Measurements from ENCODE around the gene KCNK17.
A peak's percentile ranks its signal among the peaks of the same experiment; 100 is the strongest.

Gene KCNK17

GRCh38 chr6:39335780-39336545 is 21.7 kb upstream of the KCNK17 start:
- DNase-seq (ENCODE audit: low read depth) = no peak

- DNase-seq (ENCODE audit: low read depth) = no peak
Measured at GRCh38 chr6:39333644-39334438, 19.6 kb upstream of the KCNK17 start.

DNA sequence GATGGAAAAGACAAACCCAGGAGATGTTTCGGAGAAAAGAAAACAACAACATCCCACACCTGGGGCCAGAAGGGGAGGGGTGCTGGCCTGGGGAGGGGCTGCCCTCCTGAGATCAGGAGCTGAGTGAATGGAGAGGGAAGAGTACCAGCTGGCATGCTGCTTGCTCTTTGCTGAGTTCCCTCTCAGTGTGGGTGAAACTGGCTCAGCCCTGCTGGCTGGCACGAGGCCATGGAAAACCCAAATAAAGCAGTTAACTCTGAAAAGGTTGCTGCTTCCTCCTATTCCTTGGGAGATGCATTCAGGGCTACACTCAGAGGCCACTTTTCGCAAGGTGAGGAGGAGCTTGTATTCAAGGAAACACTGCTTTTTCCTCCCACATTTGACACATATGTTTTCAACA is 16.3 kb upstream of the KCNK17 start:
- DNase-seq (ENCODE audit: low read depth) = no peak

GRCh38 chr6:39330057-39330456 is 15.8 kb upstream of the KCNK17 start:
- no peak for DNase-seq (ENCODE audit: low read depth)

- no peak for DNase-seq (ENCODE audit: low read depth)
Measured at GRCh38 chr6:39328066-39328465, 13.8 kb upstream of the KCNK17 start.

DNA sequence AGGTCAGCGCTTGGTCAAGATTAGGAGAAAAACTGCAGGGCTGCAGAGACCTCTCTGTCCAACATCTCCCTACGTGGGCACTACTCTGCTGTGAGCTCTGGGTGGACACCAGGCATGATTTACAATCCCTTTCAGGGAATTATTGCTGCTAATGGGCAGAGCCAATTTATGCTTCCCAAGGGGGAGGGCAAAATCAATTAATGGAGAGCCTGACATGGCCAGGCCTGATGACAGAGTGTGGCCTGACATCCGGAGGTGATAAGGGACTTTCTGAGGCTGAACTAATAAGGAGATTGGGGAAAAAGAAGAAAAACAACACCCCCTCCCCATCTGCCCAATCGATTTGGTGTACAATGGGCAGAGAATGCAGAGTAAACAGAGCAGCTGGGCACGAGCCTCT is 13.3 kb upstream of the KCNK17 start:
- no peak for DNase-seq (ENCODE audit: low read depth)

DNA sequence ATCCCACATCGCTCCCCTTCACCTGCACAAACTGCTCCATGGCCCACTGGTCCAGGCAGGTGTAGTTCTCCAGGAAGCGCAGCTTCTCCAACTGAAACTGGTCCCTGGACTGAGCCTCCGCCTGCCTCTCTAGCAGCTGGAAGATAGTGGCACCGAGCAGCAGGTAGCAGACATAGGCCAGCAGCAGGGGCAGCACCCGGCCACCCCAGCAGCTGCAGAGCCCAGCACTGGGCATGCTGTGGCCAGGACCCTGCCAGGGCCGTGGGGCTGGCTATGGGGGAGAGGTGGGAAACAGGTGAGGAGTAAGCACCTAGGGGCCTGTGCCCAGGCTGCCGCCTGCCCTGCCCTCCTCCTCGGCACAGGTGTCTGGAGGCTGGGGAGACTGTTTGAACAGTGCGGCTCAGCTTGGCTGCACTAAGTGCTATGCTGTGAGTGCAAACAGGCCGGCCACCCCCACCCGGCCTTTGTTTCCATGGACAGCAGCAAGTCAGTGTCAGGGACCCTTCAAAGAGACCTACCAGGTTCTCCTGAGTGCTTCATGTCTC is 8.2 kb upstream of the KCNK17 start, which contains the start of gene KCNK16:
Gene KCNK16 (minus strand): TSS at position 397 of the 545 bp plus-strand sequence. CDS start 162 bp downstream, at position 235.
- no peak for DNase-seq (ENCODE audit: low read depth)

GRCh38 chr6:39321761-39322160 is 7.5 kb upstream of the KCNK17 start:
- no peak for DNase-seq (ENCODE audit: low read depth)

- no peak for DNase-seq (ENCODE audit: low read depth)
Measured at GRCh38 chr6:39320363-39320984, 6.3 kb upstream of the KCNK17 start.

DNA sequence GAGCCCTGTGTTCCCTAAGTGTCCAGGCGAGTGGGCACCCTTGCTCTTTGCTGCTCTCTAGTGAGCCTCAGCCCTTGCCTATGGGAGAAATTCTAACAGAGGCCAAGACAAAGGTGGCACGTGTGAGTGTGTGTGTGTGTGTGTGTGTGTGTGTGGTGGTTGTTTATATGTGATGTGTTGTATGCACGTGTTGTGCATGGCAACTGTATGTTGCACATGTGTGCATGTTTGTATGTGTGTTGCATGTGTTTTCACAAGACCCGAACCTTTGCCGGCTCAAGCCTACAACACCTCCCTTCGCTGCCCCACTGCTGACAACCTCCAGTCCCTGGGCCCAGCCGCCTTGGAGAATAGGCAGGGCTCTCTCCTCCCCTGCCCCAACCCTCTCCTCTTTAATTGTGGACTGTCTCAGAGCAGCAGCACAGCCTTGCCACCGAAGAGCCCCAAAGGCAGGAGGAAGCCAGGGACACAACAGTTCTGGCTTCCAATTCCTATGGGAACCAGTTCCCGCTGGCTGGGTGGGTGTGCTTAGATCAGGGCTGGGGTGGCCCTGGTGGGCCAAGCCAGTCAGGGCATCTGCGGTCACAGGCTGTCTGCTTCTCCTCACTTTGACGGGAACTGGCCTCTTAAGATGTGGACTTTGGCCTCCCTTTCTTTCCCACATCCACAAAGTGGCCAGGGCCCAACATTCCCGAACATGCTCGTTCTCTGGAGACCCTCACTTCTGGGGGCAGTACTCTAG is 5.6 kb upstream of the KCNK17 start:
- no peak for DNase-seq (ENCODE audit: low read depth)

GRCh38 chr6:39317256-39317655 is 3.0 kb upstream of the KCNK17 start:
- no peak for DNase-seq (ENCODE audit: low read depth)

DNA sequence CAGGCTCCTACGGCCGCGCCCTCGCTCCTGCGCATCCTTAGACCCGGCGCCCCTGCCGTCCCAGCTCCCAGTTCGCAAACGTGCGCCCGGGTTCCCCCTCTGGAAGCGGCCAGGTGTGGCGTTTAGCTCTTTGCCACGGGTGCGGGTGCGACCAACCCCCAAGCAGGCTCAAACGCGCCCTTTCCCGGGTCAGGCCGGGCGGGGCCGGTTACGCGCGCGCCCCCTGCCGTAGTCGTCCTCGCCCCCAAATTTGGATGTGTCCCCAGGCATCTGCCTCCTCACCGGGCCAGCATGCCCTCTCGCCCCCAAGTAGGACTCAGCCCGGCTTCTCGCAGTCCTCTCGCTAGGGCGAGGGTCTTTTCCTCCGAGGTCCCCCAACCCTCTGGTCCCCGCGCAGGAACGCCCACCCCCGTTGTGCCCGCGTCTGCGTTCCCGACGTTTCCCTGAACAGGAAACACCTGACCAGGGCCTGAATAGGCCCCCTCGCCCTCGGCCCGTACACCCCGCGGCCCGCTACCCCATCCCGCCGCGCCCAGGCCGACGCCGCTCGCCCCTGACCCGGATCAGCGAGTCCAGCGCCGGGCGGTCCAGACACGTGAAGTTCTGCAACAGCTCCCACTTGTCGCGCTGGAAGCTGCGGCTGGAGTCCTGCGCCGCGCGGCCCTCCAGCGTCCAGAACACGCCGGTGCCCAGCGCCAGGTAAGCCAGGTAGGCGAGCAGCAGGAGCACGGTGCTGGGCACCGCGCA is 520 bp downstream of the KCNK17 start:
- no peak for DNase-seq (ENCODE audit: low read depth)

- no peak for DNase-seq (ENCODE audit: low read depth)
Measured at GRCh38 chr6:39312912-39313525, 1.2 kb downstream of the KCNK17 start.

DNA sequence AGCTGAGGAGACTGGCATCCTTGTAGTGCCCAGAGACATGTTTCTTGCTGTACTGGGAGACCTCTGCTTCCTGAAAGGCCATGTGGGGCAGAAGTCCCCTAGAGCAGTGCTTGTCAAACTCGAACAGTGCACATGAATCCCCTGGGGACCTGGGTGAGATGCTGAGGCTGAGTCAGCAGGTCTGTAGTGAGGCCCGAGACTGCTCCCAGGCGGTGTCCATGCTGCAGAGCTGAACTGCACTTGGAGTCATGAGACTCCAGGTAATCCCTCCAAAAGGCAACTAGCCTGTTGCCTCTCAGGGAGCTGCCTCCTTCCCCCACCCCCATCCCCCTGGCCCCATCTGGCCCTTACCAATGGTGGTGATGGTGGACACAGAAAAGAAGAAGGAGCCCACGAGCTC is 3.7 kb downstream of the KCNK17 start:
- no peak for DNase-seq (ENCODE audit: low read depth)

DNA sequence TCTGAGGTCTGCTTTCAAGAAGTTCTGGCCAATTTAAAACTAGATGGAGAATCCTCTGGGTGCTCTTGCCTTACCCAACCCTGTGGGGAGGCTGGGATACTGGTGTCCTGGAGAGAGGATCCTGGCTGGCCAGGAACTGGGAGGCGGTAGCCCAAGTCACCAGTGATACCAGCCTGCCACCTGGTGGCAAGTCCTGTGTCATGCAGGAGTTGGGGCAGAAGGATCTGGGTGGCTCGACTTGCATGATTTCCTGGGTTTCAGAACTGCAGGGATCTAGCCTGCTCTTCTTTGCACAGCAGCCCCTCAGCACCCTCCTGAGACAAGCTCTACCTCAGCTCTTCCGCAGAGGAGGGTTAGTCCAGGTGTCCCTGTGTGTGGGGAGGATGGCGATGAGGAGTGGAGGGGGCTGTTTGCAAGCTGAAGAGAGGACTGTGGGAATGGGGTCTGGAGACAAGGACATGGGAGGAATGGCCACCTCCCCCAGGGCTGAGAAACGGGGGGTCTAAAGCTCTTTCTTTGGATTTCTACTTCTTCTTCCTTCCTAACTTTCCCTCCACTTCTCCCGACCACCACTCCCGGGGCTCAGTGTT is 4.2 kb downstream of the KCNK17 start:
- peak; percentile 59 for DNase-seq (ENCODE audit: low read depth)

GRCh38 chr6:39307462-39307861 is 6.8 kb downstream of the KCNK17 start:
- DNase-seq (ENCODE audit: low read depth) = no peak

GRCh38 chr6:39304951-39305350 is 9.3 kb downstream of the KCNK17 start:
- DNase-seq (ENCODE audit: low read depth) = no peak

GRCh38 chr6:39303425-39304153 is 10.6 kb downstream of the KCNK17 start:
- no peak for DNase-seq (ENCODE audit: low read depth)

DNA sequence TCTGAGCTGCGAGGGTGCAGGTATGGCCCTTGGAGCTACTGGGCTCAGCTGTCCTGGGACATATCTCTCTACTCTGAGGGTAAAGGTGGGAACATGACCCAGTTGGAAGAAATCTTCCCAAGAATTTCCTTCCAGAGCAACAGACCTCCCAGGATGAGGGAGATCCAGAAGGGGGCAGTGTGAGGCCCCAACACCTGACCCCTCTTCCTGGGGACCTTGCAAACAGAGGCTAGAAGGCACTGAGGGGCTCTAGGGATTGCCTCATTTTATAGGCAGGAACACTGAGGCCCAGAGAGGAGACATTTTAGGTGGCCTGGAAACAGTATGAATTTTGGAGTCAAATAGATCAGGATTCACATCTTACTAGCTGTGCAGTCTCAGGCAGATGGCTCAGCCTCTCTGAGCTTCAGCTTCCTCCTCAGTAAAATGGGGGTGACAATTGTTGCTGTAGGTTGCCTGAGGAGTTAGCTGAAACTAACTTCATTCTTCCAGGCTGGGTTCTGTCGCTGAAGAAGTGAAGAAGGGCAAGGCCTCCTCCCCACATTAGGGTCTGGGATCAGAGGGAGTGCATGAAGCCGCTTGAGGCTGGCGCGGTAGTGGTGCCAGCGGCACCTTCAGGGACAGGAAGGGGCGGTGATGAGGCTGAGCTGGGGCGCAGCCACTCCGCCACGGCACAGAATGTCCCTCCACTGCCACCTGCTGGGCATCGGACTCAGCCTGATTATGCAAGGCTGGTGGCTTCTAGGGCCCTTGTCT is 11.4 kb downstream of the KCNK17 start:
- DNase-seq (ENCODE audit: low read depth) = peak; percentile 51

Data from fibroblast of gingiva (primary cell).